ENCODE results near the gene PSMC3.

Gene PSMC3

DNA sequence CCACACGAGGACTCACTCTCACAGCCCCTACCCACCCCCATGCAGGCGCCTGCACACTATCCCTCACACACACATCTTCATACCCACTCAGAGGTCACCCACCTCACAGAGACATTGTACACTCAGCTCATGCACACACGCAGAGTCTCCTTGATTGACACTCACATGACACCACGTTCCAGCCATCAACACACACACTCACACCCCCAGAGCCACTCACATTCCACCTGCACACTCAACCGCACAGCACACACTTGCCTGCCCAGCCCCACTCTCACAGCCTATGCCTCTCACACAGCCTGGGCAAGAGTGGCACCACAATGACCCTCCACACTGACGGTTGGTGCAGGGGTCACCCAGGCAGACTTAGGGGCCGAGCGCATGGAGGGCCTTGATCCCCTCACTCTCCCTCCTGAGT, 50.1 kb downstream of the PSMC3 start:
- peak; percentile 63 for DNase-seq (ENCODE audit: low spot score)

DNA sequence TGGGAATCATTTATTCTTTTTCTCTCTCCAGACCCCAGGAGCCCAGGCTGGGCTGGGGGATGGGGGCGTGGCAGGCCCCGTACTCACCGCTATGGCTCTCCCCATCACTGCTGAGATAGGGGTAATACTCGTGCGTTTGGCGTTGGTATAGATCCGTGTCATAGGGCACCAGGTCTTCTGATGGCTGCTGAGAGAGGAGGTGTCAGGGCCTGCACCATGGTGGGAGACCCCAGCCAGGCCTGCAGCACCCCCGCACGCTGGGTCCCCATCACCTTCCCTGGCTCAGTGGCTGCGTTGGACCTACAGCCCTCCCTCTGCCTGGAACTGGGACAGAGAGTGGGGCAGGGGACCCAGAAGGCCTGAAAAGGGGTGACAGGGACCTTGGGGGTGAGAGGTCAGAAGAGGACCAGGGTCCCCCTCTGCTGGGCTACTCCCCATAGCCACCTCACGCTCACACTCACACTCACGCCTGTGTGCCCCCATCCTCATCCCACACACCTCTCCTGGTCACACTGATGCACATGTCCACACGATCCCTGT, 50.6 kb downstream of the PSMC3 start:
- DNase-seq (ENCODE audit: low spot score), result no peak

DNA sequence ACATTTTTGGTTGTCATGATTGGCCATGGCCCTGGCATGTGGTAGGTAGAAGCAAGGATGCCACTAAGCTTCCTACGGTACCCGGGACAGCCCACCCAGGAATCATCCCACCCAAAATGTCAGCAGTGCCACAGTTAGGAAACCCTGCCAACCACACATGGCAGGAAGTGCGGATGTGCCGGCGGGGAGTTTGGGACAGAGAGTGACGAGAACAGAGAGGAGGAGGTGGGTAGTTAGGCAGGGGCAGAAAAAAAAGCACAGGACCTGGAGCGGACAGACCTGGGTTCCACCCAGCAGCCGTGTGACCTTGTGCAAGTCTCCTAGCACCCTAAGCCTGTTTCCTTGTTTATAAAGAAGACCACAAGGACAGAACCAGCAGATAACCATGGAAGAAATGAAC, 51.2 kb downstream of the PSMC3 start:
- no peak for DNase-seq (ENCODE audit: low spot score)

DNA sequence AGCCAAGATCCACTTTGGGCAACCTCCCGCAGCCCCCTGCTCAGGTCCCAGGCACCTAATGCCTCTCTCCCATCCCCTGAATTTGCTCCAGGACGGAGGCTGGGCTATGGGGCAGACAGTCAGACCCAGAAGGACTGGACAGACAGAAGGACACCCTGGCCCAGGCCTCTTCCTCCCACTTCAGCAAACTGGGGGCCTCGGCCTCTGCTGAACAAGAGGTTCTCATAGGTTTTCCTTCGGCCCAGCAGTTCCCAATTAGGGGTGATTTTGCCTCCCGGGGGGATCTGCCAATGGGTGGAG, 51.6 kb downstream of the PSMC3 start:
- no peak for DNase-seq (ENCODE audit: low spot score)

DNA sequence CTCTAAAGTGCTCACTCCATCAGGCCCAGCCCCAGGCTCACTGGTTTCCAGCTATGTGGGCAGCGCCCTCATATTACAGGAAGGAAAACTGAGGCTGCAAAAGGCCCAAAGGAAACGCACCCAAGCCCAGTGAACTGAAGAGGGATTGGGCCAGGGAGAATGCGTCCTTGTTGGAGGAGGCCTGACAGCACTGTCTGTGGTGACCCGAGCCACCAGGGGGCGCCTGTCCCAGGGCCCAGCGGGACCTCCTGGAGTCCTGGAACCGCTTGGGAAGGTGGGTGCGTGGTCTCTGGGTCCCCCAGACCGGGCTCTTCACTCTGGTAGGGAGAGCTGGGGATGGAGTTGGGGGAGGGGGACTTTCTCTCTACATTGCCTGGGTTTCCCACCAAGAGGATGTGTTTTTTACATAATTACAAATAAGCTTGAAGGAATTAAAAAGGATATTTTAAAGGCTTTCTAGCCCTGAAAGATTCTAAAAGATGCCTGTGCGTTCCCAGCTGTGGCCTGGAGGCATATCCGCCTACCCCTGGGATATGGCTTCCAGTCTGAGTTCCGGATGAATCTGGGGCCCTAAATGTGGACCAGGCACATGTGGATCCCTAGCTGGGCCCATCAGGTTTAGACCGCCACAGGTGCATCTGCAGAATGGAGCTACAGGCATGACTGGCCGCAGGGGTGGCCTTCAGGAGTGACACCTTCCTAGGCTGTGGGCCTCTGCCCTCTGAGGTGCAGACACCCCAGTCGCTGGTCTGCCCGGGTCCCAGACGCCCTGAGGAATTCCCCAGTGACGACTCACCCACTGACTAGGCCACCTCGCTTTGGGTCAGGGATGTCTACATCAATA, 52.1 kb downstream of the PSMC3 start:
- DNase-seq (ENCODE audit: low spot score), result peak; percentile 77

DNA sequence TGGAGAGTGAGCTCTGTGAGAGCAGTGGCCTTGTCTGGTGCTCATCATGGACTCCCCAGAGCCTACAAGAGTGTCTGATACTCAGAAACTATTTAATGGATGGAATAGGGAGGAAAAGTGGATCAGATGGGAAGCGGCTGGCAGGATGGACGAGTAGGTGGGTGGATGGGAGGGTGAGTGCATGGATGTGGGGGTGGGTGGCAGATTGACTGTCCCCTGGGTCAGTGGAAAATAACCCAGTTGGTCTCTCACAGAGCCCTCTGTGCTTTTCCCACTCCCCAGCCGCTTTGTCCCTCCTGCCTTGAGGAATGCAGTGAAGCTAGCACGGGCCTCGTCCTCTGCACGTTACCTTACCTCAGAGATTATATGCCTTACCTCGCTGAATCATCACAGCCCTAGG, 53.8 kb downstream of the PSMC3 start:
- no peak for DNase-seq (ENCODE audit: low spot score)

DNA sequence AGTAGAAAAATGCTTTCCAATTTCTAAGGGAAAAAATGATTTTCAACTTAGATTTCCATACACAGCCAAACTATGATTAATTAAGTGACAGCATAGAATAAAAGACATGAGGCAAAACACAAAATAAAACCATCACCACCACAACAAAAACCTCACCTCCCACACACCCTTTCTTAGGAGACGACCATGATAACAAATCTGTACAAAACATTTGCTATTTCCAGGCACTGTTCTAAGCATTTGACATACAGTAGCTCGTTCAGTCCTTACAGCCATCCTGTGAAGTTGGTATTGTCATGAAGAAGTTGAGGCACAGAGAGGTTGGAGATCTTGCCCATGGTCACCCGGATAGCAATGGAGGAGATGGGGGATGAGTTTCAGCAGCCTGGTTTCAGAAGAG, 56.6 kb downstream of the PSMC3 start:
- no peak for DNase-seq (ENCODE audit: low spot score)
